Measurements from ENCODE around the gene COA7.

DNA sequence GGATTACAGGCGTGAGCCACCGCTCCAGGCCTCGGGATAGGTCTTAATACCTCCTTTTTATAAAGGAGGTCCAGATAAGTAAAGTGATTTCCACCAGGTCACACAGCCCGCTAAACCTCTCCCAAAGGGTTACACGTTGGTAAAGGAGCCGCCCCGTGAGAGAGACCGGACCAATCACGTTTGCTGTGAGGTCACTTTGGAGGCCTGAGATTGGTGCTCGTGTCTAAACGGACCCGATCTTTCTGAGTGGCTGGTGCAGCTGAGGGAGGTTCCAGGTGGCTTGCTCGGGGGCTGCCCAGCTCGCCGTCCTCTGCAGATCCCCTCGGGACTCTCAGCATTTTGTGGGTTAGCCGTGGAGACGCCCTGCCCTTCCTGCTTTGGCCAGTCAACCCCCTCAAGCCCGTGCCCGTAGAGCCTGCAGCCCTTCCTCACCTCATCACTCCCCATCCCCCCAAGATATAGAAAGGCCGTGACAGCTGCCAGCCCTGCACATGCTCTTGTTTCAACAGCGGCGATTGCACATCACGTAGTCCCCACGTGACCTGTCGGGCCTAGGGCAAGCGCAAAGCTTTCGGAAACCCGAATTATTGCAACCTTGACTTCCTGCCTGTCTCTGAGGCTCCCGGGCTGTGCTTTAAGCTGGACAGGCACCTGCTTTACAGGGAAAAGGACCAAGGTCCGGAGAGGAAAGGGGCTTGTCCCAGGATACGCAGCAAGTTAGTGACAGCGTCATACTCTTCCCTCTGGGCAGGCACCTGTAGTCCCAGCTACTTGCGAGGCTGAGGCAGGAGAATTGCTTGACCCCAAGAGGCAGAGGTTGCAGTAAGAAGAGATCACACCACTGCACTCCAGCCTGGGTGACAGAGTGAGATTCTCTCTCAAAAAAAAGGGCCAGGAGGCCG is 5.0 kb upstream of the COA7 start:
- TF ChIP-seq, protein P1, sequence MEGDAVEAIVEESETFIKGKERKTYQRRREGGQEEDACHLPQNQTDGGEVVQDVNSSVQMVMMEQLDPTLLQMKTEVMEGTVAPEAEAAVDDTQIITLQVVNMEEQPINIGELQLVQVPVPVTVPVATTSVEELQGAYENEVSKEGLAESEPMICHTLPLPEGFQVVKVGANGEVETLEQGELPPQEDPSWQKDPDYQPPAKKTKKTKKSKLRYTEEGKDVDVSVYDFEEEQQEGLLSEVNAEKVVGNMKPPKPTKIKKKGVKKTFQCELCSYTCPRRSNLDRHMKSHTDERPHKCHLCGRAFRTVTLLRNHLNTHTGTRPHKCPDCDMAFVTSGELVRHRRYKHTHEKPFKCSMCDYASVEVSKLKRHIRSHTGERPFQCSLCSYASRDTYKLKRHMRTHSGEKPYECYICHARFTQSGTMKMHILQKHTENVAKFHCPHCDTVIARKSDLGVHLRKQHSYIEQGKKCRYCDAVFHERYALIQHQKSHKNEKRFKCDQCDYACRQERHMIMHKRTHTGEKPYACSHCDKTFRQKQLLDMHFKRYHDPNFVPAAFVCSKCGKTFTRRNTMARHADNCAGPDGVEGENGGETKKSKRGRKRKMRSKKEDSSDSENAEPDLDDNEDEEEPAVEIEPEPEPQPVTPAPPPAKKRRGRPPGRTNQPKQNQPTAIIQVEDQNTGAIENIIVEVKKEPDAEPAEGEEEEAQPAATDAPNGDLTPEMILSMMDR (IDR thresholded peaks at IDR 0.05 in 8 of 11, conservative IDR thresholded peaks at IDR 0.05 in 3 of 11) = no peak
- TF ChIP-seq POLR2A (IDR thresholded peaks at IDR 0.05) = no peak
